Common myeloid progenitor, CD34-positive (primary cell): Measurements from ENCODE around the gene P3H4.

Experiments used
- CTCF ChIA-PET: fragments of 350-600 bp; sonication (Branson Sonifier 250); formaldehyde crosslinking; loops from one replicate; lab custom pipeline; 2021; ENCODE audit warnings: antibody characterized with exemption; lab: Charles Lee
- POLR2A ChIA-PET: fragments of 350-600 bp; sonication (Branson Sonifier 250); formaldehyde crosslinking; loops from one replicate; lab custom pipeline; 2021; ENCODE audit warnings: antibody characterized with exemption; lab: Charles Lee
- DNase-seq, 3 donors: peaks; one replicate each; pipeline versions ENCODE4 v3.0.0 to v3.0.0-alpha.2; 2013
- H3K27ac ChIP-seq, 2 experiments: 1 replicate in 1 of 2; 2 replicates in 1 of 2; pipeline ENCODE4 v1.7.0; 2013; ENCODE audit warnings: inconsistent platforms in 2 of 2, low read length in 2 of 2, mild to moderate bottlenecking in 2 of 2, low read depth in 1 of 2, moderate library complexity in 1 of 2; ENCODE audit not compliant: severe bottlenecking in 2 of 2, insufficient read depth in 1 of 2, poor library complexity in 1 of 2
- H3K27me3 ChIP-seq, 5 experiments: replicated peaks in 2 of 5; 1 replicate in 3 of 5; 2 replicates in 2 of 5; pipeline versions ENCODE4 v1.6.1 to v1.7.0; 2013; ENCODE audit warnings: low read length in 4 of 5, mild to moderate bottlenecking in 2 of 5, moderate library complexity in 2 of 5, inconsistent platforms in 1 of 5; ENCODE audit not compliant: insufficient read depth in 5 of 5, control insufficient read depth in 4 of 5
- H3K36me3 ChIP-seq, 4 experiments: 1 replicate in 2 of 4; 2 replicates in 2 of 4; pipeline versions ENCODE4 v1.6.1 to v1.7.0; 2013; ENCODE audit warnings: low read length in 3 of 4, control low read depth in 1 of 4, mild to moderate bottlenecking in 1 of 4; ENCODE audit not compliant: control insufficient read depth in 4 of 4, insufficient read depth in 4 of 4
- H3K4me1 ChIP-seq, 4 experiments: 1 replicate in 3 of 4; 2 replicates in 1 of 4; pipeline versions ENCODE4 v1.6.1 to v1.7.1; 2013; ENCODE audit warnings: low read length in 3 of 4, mild to moderate bottlenecking in 3 of 4, control low read depth in 1 of 4, inconsistent platforms in 1 of 4, moderate library complexity in 1 of 4; ENCODE audit not compliant: control insufficient read depth in 4 of 4, insufficient read depth in 4 of 4; ENCODE audit errors: control extremely low read depth in 1 of 4
- H3K4me3 ChIP-seq, 7 experiments: 1 replicate in 4 of 7; 2 replicates in 3 of 7; pipeline versions ENCODE4 v1.5.1 to v1.7.0; 2013; ENCODE audit warnings: mild to moderate bottlenecking in 7 of 7, low read length in 6 of 7, moderate library complexity in 6 of 7, inconsistent platforms in 2 of 7, low read depth in 2 of 7, control low read depth in 1 of 7; ENCODE audit not compliant: insufficient read depth in 4 of 7, control insufficient read depth in 1 of 7; ENCODE audit errors: extremely low read depth in 1 of 7
- H3K9me3 ChIP-seq, 5 experiments: 1 replicate in 4 of 5; 2 replicates in 1 of 5; pipeline versions ENCODE4 v1.6.1 to v1.7.1; 2013; ENCODE audit warnings: low read length in 4 of 5, mild to moderate bottlenecking in 2 of 5, inconsistent platforms in 1 of 5, low read depth in 1 of 5, moderate library complexity in 1 of 5; ENCODE audit not compliant: control insufficient read depth in 4 of 5, insufficient read depth in 2 of 5; ENCODE audit errors: control extremely low read depth in 1 of 5
- WGBS: methylation state at CpG from one replicate; pipeline ENCODE4 v1.1.5; 2013; ENCODE audit not compliant: insufficient coverage; 5-methylcytosine and 5-hydroxymethylcytosine counted together

The P3H4 gene

GRCh38 chr17:41769346-41769862 lies 42.3 kb downstream of the P3H4 start:
- Histone ChIP-seq H3K4me3 (no peak overlapping the region), H3K36me3 (peaks cover 18 to 79% (median 45%) of the 10 kb centered on the region in 4 experiments), H3K9me3 (no peaks in the 10 kb centered on the region), H3K27ac (no peak overlapping the region), H3K4me1 (peaks cover 0 to 15% (median 7%) of the 10 kb centered on the region in 4 experiments), H3K27me3 (no peaks in the 10 kb centered on the region)
- ChIA-PET CTCF (interaction anchor here (0.6 to 3.2 kb wide), 5 partner anchors 11 to 30 kb away, joined by 3 to 7 read pairs (median 4); partner anchors contain the start of gene JUP), POLR2A (interaction anchor here (0.6 to 2.4 kb wide), 3 partner anchors 15 to 17 kb away, joined by 3 to 17 read pairs (median 3); partner anchors contain the start of gene JUP)
- WGBS, result 95% methylated on average over 16 of the region's 16 CpGs
- no peak for DNase-seq

- H3K27me3 ChIP-seq, result no peaks in the 10 kb centered on the region
These were observed 43.0 kb downstream of the P3H4 start for GRCh38 chr17:41768682-41769288.

GRCh38 chr17:41767324-41768042 lies 44.3 kb downstream of the P3H4 start:
- no peaks in the 10 kb centered on the region for H3K9me3 ChIP-seq
- H3K4me3 ChIP-seq, result no peak overlapping the region
- no peaks in the 10 kb centered on the region for H3K27me3 ChIP-seq
- POLR2A ChIA-PET, result interaction anchor here (0.6 to 2.4 kb wide), 3 partner anchors 16 to 23 kb away, joined by 4 to 17 read pairs (median 4); partner anchors contain the start of gene JUP
- no peaks in the 10 kb centered on the region for H3K4me1 ChIP-seq
- 98% methylated on average over 14 of the region's 18 CpGs for WGBS
- no peak for DNase-seq
- CTCF ChIA-PET, result interaction anchor here (0.9 to 3.4 kb wide), 5 partner anchors 10 to 35 kb away, joined by 3 to 20 read pairs (median 7); partner anchors contain the start of gene JUP
- no peak overlapping the region for H3K27ac ChIP-seq
- H3K36me3 ChIP-seq, result peaks cover 25 to 89% (median 56%) of the 10 kb centered on the region in 4 experiments

More at GRCh38 chr17:41768682-41769288, 43.0 kb downstream of the P3H4 start:
- Histone ChIP-seq H3K4me1 (peaks cover 0 to 8% (median 3%) of the 10 kb centered on the region in 4 experiments), H3K36me3 (peaks cover 18 to 83% (median 47%) of the 10 kb centered on the region in 4 experiments), H3K4me3 (no peak overlapping the region), H3K27ac (no peak overlapping the region), H3K9me3 (no peaks in the 10 kb centered on the region)
- CTCF ChIA-PET, result interaction anchor here (0.6 to 3.4 kb wide), 7 partner anchors 9 to 34 kb away, joined by 3 to 20 read pairs (median 4); partner anchors contain the start of gene JUP
- no peak for DNase-seq
- POLR2A ChIA-PET, result interaction anchor here (0.6 to 2.4 kb wide), 3 partner anchors 14 to 17 kb away, joined by 3 to 17 read pairs (median 3); partner anchors contain the start of gene JUP
- WGBS, result 96% methylated on average over 21 of the region's 23 CpGs

GRCh38 chr17:41766135-41766534 lies 45.6 kb downstream of the P3H4 start:
- POLR2A ChIA-PET, result interaction anchor here (0.7 to 4.9 kb wide), 2 partner anchors 20 to 99 kb away, joined by 3 to 28 read pairs; partner anchors contain the start of genes JUP and KLHL11
- peaks cover 24 to 92% (median 56%) of the 10 kb centered on the region in 4 experiments for H3K36me3 ChIP-seq

GRCh38 chr17:41763327-41763726 lies 48.4 kb downstream of the P3H4 start:
- no peak for DNase-seq
- Histone ChIP-seq H3K36me3 (peaks cover 22 to 88% (median 56%) of the 10 kb centered on the region in 4 experiments), H3K27ac (no peak overlapping the region), H3K9me3 (no peaks in the 10 kb centered on the region), H3K4me3 (no peak overlapping the region), H3K27me3 (no peaks in the 10 kb centered on the region), H3K4me1 (no peaks in the 10 kb centered on the region)
- POLR2A ChIA-PET, result interaction anchor here (1.0 to 4.9 kb wide), 2 partner anchors 23 to 38 kb away, joined by 3 to 28 read pairs; partner anchors contain the start of gene JUP
- CTCF ChIA-PET, result interaction anchor here (1.9 to 3.0 kb wide), 3 partner anchors 9 to 38 kb away, joined by 5 to 20 read pairs (median 12); no protein-coding TSS in a partner anchor
- WGBS, result 100% methylated on average over 8 of the region's 8 CpGs

More at GRCh38 chr17:41766135-41766534, 45.6 kb downstream of the P3H4 start:
- Histone ChIP-seq H3K9me3 (no peaks in the 10 kb centered on the region), H3K27ac (no peak overlapping the region), H3K4me3 (no peak overlapping the region), H3K4me1 (no peaks in the 10 kb centered on the region), H3K27me3 (no peaks in the 10 kb centered on the region)
- CTCF ChIA-PET, result interaction anchor here (0.7 to 3.4 kb wide), 4 partner anchors 14 to 138 kb away, joined by 3 to 20 read pairs (median 8); partner anchors contain the start of gene JUP
- DNase-seq, result no peak

GRCh38 chr17:41762841-41763240 lies 48.9 kb downstream of the P3H4 start:
- Histone ChIP-seq H3K4me1 (no peaks in the 10 kb centered on the region), H3K36me3 (peaks cover 22 to 89% (median 58%) of the 10 kb centered on the region in 4 experiments), H3K4me3 (no peak overlapping the region), H3K27me3 (no peaks in the 10 kb centered on the region), H3K9me3 (no peaks in the 10 kb centered on the region), H3K27ac (no peak overlapping the region)
- ChIA-PET CTCF (interaction anchor here (0.8 to 3.0 kb wide), 4 partner anchors 9 to 38 kb away, joined by 3 to 20 read pairs (median 8); partner anchors contain the start of gene JUP), POLR2A (interaction anchor here (1.0 to 4.9 kb wide), 2 partner anchors 23 to 39 kb away, joined by 3 to 28 read pairs; partner anchors contain the start of gene JUP)
- 98% methylated on average over 14 of the region's 16 CpGs for WGBS
- no peak for DNase-seq
